ENCODE data around the gene FAM20B.
A peak's percentile ranks its signal among the peaks of the same experiment; 100 is the strongest.
"Not testable (repeated sequence)": the region's sequence is repeated elsewhere in the genome, so short reads cannot be mapped to it uniquely, and the experiment has no call there.

The FAM20B gene, protein sequence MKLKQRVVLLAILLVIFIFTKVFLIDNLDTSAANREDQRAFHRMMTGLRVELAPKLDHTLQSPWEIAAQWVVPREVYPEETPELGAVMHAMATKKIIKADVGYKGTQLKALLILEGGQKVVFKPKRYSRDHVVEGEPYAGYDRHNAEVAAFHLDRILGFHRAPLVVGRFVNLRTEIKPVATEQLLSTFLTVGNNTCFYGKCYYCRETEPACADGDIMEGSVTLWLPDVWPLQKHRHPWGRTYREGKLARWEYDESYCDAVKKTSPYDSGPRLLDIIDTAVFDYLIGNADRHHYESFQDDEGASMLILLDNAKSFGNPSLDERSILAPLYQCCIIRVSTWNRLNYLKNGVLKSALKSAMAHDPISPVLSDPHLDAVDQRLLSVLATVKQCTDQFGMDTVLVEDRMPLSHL

DNA sequence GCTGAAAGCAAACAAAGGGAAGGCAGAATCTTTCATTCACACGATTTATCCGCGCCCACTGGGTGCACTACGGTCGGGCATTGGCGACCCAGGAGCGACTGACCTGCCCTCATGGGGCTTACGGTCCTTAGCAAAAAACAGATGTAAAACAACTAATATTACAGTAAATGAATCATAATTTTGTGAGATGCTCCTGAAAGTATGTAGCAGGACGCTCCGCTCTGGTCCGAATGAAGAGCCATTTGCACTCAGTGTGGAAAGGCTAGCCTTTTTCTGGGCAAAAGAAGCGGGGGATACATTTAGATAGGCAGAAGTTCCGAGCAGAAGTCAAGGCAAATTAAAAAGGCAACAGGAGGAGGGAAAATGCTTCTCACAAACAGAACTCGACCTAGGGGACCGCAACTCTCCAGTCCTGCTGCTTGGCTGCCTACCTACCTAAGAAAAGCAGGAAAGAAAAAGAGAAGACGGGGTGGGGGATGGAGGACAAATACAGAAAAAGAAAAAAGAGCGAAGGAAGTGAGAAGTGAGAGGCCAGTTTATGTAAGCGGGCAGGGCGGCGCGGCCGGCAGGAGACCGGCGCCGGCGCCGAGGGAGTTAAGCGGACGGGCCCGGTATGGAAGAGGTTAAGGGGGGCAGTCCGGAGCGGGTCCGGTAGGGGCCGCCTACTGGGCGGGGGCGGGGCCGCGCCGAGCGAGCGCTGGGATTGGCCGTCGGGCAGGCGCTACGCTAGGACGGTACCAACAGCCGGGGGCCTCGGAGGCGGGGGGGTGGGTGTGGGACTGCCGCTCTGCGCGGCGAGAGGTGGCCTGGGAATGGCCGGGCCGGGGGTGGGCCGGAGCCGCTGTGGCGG is at the start of gene FAM20B:
Gene FAM20B, plus strand, starts transcription at position 770 of the 850 bp plus-strand sequence. CDS start 17,954 bp downstream, outside the sequence.
- DNase-seq (ENCODE audit: low spot score) = peak; percentile 92

DNA sequence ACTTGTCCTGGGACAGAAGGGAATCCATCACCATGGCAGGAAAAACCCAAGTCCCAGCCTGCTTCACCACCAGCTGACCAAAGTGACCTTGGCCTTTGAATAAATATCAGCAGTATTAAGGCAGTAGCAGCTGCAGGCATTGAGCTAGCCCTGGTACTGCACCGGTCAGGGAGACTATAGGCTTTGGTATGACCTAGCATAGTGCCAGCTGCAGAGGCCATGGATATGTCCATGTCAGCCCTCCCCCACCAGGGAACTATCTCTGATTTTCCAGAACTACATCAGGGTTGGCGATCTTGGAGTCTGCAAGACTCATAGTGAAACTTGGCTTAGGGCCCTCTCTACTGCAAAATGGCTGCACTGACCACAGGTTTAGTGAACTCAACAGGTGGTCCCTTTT is 49.2 kb upstream of the FAM20B start:
- no peak for DNase-seq (ENCODE audit: low spot score)

DNA sequence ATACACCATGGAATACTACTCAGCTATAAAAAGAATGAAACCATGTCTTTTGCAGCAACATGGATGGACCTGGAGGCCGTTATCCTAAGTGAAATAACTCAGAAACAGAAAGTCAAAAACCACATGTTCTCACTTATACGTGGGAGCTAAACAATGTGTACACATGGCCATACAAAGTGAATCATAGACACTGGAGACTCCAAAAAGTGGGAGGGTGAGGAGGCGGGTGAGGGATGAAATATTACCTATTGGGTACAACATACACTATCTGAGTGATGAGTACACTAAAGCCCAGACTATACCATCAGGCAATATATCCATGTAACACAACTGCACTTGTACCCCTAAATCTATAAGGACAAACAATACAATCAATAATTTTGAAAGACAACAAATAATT is 39.5 kb upstream of the FAM20B start:
- DNase-seq (ENCODE audit: low spot score) = no peak

DNA sequence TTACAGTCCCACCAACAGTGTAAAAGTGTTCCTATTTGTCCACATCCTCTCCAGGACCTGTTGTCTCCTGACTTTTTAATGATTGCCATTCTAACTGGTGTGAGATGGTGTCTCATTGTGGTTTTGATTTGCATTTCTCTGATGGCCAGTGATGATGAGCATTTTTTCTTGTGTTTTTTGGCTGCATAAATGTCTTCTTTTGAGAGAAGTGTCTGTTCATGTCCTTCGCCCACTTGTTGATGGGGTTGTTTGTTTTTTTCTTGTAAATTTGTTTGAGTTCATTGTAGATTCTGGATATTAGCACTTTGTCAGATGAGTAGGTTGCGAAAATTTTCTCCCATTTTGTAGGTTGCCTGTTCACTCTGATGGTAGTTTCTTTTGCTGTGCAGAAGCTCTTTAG is 37.5 kb upstream of the FAM20B start:
- DNase-seq (ENCODE audit: low spot score) = not testable (repeated sequence)

DNA sequence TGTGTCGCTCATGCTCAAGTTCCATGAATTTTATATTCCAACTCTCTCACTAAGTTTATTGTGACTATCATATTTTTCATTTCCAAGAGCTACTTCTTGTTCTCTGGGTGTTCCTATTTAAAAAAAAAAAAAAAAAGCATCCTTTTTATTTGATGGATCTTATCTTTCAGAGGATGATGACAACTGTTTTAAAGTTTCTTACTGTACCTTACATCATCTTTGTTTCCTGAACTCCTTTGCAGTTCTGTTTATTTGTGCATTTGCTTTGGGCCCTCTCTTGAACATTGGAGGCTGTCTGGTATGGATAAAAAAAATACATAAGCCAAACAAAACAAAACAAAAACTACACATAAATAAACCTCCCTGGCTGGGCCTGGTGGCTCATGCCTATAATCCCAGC is 32.1 kb upstream of the FAM20B start:
- no peak for DNase-seq (ENCODE audit: low spot score)

DNA sequence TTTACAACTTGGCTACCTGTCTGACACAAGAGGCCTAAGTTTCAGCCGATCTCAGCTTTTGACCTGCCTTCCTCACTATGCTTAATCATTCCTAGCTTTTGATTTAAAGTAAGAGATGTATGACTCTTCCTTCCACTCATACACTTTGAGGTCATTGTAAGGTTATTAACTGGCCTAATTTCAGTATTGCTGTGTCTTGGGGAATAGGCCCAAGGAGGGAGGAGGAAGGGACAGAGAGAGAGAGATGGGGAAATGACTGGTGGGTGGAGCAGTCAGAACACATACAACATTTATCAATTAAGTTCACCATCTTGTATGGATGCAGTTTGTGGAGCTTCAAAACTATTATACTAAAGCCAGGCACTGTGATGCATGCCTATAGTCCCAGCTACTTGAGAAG is 28.3 kb upstream of the FAM20B start:
- DNase-seq (ENCODE audit: low spot score) = no peak

DNA sequence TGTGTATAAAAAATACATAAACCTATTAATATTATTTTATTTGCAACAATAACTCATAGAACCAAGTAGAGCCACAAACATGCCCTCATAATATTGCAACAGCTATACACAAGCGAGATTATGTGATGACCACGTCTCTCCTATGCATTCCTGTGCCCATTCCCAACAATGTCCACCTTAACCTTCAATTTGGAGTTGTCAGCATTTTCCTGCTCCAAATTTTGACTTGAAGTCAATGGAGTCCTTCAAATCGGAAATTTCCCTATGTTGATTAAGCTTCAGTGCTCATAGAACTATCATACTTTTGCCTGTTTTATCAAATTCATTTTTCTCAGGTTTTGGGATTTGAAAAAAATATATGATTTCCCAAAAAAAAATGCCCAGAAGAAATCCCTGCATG is 27.4 kb upstream of the FAM20B start:
- DNase-seq (ENCODE audit: low spot score) = no peak

DNA sequence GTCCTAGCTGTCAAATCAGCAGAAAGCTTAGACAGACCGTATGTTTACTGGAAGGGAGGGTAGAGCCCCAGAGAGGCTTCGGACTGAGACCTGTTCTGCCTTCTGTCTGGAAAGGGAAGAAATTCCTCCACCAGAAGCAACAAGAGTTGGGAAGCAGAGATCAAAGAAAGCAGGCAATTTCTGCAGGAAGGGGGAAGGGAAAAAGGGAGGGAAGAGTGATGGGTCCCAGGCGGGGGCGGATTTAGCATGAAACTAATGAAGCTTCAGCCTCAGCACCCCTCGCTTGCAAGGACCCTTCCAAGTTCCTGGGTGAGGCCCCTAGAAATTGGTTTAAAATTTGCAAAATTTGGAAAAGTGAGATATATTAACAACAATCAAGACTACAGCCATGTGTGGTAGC is 26.6 kb upstream of the FAM20B start:
- DNase-seq (ENCODE audit: low spot score) = no peak

DNA sequence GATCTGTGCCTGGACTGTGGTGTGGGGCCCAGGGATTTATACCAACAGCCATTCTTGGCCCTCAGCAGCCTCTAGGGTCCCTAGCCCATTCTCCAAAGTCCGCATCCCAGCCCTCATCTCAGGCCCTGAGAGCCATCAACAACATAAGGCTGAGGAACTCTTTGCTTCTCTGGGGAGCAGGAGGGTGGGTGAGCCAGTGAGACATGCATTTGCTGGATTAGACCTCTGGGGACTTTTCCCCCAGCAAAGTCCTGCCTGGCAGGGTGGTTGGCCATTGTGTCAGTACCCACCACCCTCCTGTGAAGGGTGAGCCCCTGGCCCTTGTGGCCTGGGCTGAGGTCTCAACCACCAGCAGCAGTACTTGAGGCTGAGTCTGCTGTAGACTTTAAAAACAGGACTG is 24.2 kb upstream of the FAM20B start:
- DNase-seq (ENCODE audit: low spot score) = no peak

DNA sequence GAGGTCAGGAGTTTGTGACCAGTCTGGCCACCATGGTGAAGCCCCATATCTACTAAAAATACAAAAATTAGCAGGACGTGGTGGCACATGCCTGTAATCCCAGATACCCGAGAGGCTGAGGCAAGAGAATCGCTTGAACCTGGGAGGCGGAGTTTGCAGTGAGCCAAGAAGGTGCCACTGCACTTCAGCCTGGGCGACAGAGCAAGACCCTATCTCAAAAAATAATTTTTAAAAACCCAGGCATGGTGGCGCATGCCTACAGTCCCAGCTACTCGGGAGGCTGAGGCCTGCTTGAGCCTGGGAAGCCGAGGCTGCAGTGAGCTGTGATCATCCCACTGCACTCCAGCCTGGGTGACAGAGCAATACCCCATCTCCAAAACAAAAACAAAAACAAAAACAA is 23.6 kb upstream of the FAM20B start:
- DNase-seq (ENCODE audit: low spot score) = not testable (repeated sequence)

DNA sequence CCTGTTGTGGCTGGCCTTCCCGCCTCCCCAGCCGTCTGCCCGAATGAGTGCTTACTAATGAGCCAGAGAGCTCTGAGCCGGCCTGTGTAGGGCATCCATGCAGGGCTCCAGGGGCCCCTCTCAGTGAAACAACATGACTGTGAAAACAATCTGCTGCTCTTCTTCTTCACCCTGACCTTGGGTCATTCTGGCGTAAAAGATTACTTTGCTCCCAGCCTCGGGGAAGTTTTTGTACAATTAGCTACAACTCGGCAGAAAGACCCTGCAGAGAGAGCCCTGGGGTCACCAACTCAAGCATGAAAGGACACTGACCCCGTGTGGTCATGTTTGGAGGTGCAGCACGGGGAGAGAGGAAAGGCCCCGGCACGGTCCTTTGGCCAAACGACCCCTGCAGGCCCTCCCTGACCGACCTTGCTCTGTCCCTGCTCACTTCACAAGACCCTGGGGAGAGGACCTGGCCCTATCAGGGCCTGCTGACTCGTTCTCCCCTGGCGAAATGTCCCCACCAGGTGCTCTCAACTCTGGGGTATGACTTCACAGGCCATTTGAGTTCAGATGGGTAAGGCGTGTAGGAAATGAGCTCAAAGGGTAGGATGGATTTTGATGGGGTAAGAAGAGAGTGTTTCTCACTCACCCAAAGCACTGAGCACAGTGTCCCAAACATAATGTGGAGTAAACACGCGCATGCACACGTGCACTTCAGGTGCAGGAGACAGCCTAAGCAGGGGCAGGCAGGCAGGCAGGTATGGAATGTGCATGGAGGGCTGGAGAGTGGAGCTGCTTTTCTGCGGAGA is 22.9 kb upstream of the FAM20B start:
- DNase-seq (ENCODE audit: low spot score) = peak; percentile 41

DNA sequence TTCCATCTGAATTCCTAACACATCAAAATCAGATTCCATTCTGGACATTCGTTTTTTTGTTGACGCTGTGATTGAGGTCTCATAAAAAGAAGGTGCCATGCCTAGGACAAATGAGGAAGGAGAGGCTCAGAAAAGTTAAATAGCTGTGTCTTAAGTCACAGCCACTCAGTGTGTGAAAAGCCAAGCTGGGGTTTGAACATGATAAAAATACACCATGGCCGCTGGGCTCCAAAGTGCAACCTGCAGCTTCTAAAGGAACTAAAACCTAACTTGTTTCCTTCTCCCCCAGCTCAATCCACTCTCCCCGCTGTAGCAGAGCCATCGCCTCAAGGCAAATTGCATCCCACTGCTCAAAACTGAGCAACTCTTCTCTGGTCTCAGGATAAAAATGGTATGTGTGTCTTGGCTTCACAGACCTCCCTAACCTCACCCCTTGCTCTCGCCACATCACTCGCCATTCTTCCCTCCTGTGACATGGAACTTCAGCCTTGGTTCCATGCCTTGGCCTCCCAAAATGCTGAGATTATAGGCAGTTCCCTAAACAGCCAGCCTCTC is 22.1 kb upstream of the FAM20B start:
- no peak for DNase-seq (ENCODE audit: low spot score)

DNA sequence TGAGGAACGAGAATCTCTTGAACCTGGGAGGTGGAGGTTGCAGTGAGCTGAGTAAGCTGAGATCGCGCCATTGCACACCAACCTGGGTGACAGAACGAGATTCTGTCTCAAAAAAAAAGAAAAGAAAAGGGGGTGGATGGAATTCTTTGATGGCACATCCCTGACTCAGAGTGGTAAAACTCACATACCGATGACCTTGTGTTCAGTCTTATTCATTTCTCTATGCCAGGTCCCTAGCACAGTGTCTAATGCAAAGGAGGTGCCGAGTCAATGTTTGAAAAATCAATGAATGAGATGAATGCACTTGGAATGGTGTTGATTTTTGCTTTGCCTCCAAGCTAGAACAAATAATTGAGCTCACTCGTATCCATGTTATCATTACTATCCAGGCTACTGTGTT is 18.5 kb upstream of the FAM20B start:
- no peak for DNase-seq (ENCODE audit: low spot score)

DNA sequence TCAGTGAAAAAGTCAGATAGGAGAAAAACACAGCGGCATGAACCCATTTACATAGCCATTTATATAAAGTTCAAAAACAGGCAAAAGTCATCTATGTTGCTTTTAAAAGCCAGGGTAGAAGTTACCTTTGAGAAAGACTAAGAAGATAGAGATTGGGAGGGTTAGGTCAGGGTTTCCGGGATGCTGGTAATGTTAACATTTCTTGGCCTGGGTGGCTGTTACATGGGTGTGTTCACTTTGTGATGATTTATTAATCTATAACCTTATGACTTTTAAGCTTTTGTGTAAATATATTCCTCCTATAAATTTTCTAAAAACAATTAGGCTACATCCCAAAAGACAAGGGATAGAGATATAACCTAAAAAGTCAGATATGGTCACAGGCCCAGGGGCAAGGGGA is 15.0 kb upstream of the FAM20B start:
- no peak for DNase-seq (ENCODE audit: low spot score)

DNA sequence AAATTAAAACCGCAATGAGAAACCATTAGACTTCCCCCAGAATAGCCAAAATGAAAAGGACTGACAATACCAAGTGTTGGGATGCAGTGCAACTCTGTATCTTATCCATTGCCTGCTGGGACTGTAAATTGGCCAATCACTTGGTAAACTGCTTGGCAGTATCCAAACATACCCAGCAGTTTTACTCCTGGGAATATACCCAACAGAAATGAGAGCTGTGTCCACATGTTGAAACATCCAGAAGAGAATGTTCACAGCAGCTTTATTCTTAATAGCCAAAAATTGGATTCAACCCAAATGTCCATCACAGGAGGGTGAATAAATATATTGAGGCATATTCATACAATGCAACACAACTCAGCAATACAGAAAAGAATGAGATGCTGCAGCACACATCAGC is 13.7 kb upstream of the FAM20B start:
- no peak for DNase-seq (ENCODE audit: low spot score)

DNA sequence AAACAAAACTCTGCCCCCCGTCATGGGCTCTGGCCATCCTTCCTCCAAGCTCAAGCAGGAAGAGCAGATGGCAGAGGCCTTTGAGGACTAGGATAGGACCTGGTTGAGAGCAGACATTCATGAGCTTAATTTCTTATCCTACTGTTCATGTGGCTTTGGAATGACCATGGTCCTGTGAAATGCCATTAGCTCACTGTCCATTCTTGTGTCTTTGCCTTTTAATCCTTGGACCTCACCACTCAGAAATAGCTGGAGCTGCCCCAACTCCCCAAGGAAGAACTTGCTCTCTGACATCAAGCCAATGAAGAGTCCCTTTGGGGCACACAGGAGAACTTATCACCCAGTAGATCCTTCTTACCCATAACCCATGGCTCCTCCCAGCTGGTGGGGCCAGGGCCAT is 11.6 kb upstream of the FAM20B start:
- DNase-seq (ENCODE audit: low spot score) = no peak

DNA sequence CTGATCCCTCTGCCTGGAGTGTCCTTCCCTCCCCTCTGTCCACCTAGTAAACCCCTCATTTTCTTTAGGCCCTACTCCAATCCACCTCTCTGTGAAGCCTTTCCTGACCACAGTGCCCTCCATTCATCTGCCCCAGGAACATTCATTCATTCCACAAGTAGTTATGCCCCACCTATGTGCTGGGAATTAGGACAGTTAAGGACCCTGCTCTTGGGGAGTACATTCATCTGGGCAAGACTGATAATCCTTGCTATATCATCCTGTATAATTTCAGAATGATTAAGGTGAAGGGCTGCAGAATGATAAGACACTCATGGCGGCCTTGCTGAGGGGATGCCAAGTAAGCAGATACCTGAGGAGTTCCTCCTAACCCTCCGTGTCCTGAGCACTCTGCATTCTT is 10.3 kb upstream of the FAM20B start:
- DNase-seq (ENCODE audit: low spot score) = no peak

DNA sequence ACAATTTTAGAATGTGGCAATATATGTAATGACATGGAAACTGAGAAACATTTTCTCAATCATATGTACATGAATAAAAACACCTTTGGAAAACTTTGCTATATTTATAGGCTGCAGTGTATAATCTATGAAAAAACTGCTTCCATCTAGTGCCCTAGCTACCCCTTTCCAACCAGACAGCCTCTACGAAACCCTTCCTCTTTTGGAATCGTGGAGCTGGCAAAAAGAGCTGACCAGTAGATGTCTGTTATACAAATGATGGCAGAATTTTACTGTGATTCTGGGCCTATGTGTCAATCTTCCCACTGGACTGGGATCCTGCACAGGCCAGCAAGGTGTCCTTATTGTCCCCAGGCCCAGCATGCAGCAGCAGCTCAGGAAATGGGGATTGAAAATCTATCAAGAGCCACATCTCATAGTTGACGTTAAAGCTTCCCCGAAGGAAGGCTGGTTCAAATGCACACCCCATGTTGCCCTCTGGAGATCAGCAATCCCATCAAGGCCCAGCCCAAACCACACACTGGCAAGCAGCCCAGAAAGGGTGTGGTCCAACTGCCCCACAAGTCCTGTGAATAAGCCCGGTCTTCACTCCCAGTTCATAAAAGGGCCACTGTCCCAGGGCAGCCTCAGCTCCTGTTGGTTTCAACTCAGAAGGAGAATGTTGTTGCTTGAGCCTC is 8.8 kb upstream of the FAM20B start:
- DNase-seq (ENCODE audit: low spot score) = peak; percentile 93

DNA sequence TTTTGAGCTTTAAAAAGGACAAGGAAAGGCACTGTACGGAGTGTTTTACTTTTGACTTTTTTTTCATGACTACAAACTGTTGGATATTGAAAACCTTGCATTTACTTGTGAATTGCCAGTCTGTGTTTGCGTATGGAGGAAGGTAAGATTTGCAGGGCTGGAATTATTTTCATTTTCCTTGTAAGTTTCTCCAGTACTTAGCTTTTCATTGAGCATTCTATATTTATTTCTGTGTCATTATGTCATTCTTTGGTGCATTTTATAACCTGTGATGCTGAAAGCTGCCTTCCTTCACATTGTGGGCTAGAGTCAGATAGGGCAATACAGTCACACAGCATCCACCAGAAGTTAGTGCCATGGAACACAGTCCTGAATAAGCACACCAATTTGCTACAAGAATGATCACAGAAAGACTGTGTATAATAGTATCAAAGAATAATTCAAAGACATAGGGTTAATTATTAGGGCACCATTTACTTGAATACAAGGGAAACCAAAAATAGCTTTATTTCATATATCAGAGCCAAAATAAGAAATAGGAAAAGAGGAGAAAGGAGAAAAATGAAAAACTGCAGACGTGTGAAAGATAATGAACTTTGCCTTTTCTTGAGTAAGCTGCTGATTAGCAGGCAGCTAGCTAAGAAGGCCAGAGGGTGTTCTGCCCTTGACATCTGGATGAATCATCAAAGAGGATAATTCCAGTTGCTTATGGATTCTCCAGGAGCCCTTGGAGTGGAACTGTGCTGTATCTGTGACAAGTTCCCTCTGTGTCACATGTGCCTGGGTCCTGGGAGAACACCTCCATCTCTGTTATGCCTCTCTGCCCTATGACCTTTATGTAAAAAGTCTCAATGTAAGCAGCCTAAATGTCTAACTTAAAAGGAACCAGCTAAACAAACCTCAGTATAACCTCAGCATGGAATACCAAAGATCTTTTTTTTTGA is 8.0 kb upstream of the FAM20B start:
- DNase-seq (ENCODE audit: low spot score) = peak; percentile 16

DNA sequence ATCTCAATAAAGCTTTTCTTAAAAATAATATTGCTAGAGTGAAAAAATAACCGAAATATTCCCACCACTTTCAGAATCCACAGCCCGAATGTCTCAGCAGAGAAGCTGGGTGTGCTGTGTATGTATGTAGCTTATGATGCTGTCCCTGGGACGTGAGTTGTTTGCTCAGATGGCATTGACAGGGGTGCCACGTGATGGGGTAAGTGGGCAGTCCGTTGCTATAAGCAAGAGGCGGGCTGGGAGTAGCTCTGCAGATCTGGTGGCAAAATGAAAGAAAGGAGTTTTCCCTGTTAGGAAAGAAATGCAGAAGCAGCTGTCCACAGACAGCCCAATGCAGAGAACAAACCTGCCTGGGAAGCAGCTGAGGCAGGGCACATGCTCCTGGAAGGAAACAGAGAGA is 3.8 kb upstream of the FAM20B start:
- no peak for DNase-seq (ENCODE audit: low spot score)

Measured in SW480 (cell line).